CD8-positive, alpha-beta memory T cell (primary cell): Measurements from ENCODE around the gene CEP104. TPM values are rescaled to one million over a fixed set of nuclear protein-coding genes. Genes with fewer than 3 reads are reported as not detected.

Source experiments
- CTCF ChIA-PET: fragments of 350-600 bp; sonication (Branson Sonifier 250); formaldehyde crosslinking; loops from one replicate; lab custom pipeline; 2021; ENCODE audit warnings: antibody characterized with exemption; lab: Charles Lee
- POLR2A ChIA-PET: fragments of 350-600 bp; sonication (Branson Sonifier 250); formaldehyde crosslinking; loops from one replicate; lab custom pipeline; 2021; ENCODE audit warnings: antibody characterized with exemption; lab: Charles Lee
- DNase-seq, 5 donors: peaks; one replicate each; pipeline versions ENCODE4 v3.0.0 to v3.0.0-alpha.2; 2020 to 2022; ENCODE audit warnings: mixed read lengths in 1 of 5
- H3K27ac ChIP-seq: one replicate; pipeline ENCODE4 v1.7.0; 2013; ENCODE audit warnings: low read depth, mild to moderate bottlenecking, low read length, moderate library complexity
- H3K27me3 ChIP-seq: 2 replicates; pipeline ENCODE4 v1.7.0; 2013; ENCODE audit warnings: low read length, mild to moderate bottlenecking; ENCODE audit not compliant: insufficient read depth, poor library complexity, severe bottlenecking
- H3K36me3 ChIP-seq: 2 replicates; pipeline ENCODE4 v1.7.0; 2013; ENCODE audit warnings: mild to moderate bottlenecking, low read length, moderate library complexity; ENCODE audit not compliant: insufficient read depth
- H3K4me1 ChIP-seq: 2 replicates; pipeline ENCODE4 v1.7.0; 2013; ENCODE audit warnings: mild to moderate bottlenecking, low read length, moderate library complexity; ENCODE audit not compliant: insufficient read depth
- H3K4me3 ChIP-seq: 2 replicates; pipeline ENCODE4 v1.7.0; 2013; ENCODE audit warnings: mild to moderate bottlenecking, low read length
- H3K9me3 ChIP-seq: 2 replicates; pipeline ENCODE4 v1.7.0; 2013; ENCODE audit warnings: mild to moderate bottlenecking, low read length
- H3K27ac Mint-ChIP-seq, 8 donors: one replicate each; pipeline ENCODE4 v1.8.0; 2020 to 2021; ENCODE audit warnings: mixed read lengths in 8 of 8, mild to moderate bottlenecking in 6 of 8, inconsistent platforms in 3 of 8, moderate library complexity in 3 of 8
- H3K27me3 Mint-ChIP-seq, 2 donors: one replicate each; pipeline ENCODE4 v1.8.0; 2020 to 2021; ENCODE audit warnings: mixed read lengths in 2 of 2, mild to moderate bottlenecking in 1 of 2, moderate library complexity in 1 of 2
- H3K36me3 Mint-ChIP-seq, 3 donors: one replicate each; pipeline ENCODE4 v1.8.0; 2020 to 2021; ENCODE audit warnings: mixed read lengths in 3 of 3, inconsistent platforms in 1 of 3, mild to moderate bottlenecking in 1 of 3
- H3K4me1 Mint-ChIP-seq, 3 donors: one replicate each; pipeline ENCODE4 v1.8.0; 2020 to 2021; ENCODE audit warnings: mixed read lengths in 3 of 3, inconsistent platforms in 1 of 3, mild to moderate bottlenecking in 1 of 3
- H3K4me3 Mint-ChIP-seq, 7 donors: one replicate each; pipeline ENCODE4 v1.8.0; 2020 to 2021; ENCODE audit warnings: mixed read lengths in 7 of 7, mild to moderate bottlenecking in 6 of 7, moderate library complexity in 4 of 7, inconsistent platforms in 2 of 7
- H3K9me3 Mint-ChIP-seq, 5 donors: one replicate each; pipeline ENCODE4 v1.8.0; 2020 to 2022; ENCODE audit warnings: mixed read lengths in 5 of 5, mild to moderate bottlenecking in 3 of 5, moderate library complexity in 2 of 5, inconsistent platforms in 1 of 5
- polyA plus RNA-seq: library from polyadenylated mRNA; unstranded; fragments of 300-500 nt; fragmentation: Illumina TruSeq; gene quantifications from one replicate; pipeline ENCODE4 v1.2.3, GENCODE V29; 2021
- total RNA-seq, 2 experiments: library from RNA; stranded (reverse); gene quantifications; one replicate each; pipeline ENCODE4 v1.2.3, GENCODE V29; 2021

Gene CEP104
- total and polyA plus RNA-seq, 3 experiments from 2014 or later: 29.4 to 47.0 (median 45.0) TPM

DNA sequence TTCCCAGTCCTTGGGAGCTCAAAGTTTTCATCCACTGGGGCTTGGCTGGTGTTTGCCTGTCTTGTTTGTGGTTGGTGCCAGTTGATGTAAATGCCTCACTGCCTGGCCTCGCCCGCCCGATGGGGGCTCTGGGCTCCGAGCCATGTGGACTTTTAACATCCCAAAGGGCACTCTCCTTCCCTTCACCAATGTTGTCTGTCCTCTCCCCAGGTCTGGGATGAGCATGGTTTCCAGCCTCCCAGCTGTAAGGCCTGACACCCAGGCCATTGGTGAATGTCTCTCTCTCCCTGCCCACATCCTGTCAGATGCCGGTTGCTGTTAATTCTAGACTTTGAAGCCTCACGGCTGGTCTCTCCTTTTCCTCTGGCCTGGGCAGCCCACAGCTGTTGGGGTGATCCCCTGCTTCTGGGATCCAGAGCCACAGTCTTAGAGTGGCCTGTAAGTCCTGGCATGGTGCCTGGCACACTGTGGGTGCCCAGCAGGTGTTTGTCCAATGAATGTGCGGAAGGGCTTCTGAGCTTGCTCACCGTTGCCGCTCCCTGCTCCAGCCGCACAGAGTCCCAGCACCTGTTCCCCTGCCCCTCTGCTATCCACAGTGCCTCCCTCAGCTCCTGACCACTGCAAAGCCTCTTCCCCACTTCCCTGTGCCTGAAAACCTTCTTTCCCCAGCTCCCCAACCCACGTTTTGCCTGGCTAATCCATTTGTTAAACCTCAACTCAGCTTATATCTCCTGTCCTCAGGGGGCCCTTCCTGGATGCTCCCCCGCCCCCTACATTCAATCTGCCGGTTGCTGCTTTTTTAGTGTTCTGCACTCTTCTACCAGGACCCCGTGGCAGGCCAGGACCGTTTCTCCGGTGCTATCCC lies 46.4 kb upstream of the CEP104 start:
- peaks cover 18 to 43% (median 33%) of the 10 kb centered on the region in 3 donors for H3K4me1 Mint-ChIP-seq
- peak overlapping the region; percentile 9 for H3K4me3 ChIP-seq
- peak in 1 of 5 donors; percentile 57 for DNase-seq

DNA sequence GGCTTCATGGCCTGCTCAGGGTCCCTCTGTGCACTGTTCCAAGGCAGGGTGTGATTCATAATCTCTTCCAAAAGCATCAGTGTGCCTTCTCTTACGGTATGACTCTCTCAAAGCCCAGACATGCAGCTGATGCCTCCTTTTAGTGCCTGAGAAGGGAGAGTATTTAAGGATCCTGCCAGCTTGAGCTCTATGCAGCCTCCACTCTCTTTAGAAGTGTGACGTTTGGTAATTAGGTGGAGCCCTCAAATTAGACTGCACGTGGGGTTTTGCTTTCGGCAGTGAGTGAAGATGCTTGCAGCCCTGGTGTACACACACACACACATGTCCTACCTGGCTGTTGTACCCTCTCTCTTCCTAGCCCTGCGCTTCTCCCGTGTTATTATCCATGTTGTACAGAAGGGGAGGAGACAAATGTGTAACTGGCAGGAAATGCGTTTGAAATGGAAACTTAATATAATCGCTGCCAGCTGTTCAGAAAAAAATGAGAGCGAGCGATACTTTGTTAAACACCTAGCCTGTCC lies 45.6 kb upstream of the CEP104 start:
- Mint-ChIP-seq H3K27ac (peak overlapping the region; percentile 47 to 91 (median 76)), H3K4me1 (peaks cover 22 to 50% (median 40%) of the 10 kb centered on the region in 3 donors), H3K4me3 (peak overlapping the region in 6 of 7 donors; percentile 26 to 97 (median 90)), H3K9me3 (peaks cover 2 to 9% (median 5%) of the 10 kb centered on the region in 5 donors), H3K27me3 (peaks cover 0 to 5% of the 10 kb centered on the region in 2 donors), H3K36me3 (peaks cover 0 to 17% (median 12%) of the 10 kb centered on the region in 3 donors)
- Histone ChIP-seq H3K4me3 (peak overlapping the region; percentile 9), H3K27ac (no peak overlapping the region), H3K36me3 (no peaks in the 10 kb centered on the region), H3K4me1 (peaks cover 49% of the 10 kb centered on the region), H3K27me3 (no peaks in the 10 kb centered on the region), H3K9me3 (peaks cover 9% of the 10 kb centered on the region)
- peak in 2 of 5 donors; percentile 15 to 52 for DNase-seq
- CTCF ChIA-PET: interaction anchor here (1.0 kb wide), 1 partner anchor 12 kb away, joined by 4 read pairs; no protein-coding TSS in a partner anchor
- POLR2A ChIA-PET: no interaction called here

More for the DNA sequence above, 46.4 kb upstream of the CEP104 start:
- peaks cover 0 to 14% (median 5%) of the 10 kb centered on the region in 3 donors for H3K36me3 Mint-ChIP-seq
- peak overlapping the region; percentile 35 to 87 (median 43) for H3K4me3 Mint-ChIP-seq
- H3K9me3 ChIP-seq: peaks cover 3% of the 10 kb centered on the region
- H3K27ac Mint-ChIP-seq: peak overlapping the region in 7 of 8 donors; percentile 9 to 91 (median 81)
- peaks cover 0 to 6% of the 10 kb centered on the region in 2 donors for H3K27me3 Mint-ChIP-seq
- CTCF ChIA-PET: interaction anchor here (1.0 kb wide), 1 partner anchor 13 kb away, joined by 4 read pairs; no protein-coding TSS in a partner anchor
- POLR2A ChIA-PET: no interaction called here
- no peaks in the 10 kb centered on the region for H3K36me3 ChIP-seq
- H3K27ac ChIP-seq: no peak overlapping the region
- H3K9me3 Mint-ChIP-seq: peaks cover 0 to 5% (median 2%) of the 10 kb centered on the region in 5 donors
- H3K27me3 ChIP-seq: no peaks in the 10 kb centered on the region
- H3K4me1 ChIP-seq: peaks cover 49% of the 10 kb centered on the region

DNA sequence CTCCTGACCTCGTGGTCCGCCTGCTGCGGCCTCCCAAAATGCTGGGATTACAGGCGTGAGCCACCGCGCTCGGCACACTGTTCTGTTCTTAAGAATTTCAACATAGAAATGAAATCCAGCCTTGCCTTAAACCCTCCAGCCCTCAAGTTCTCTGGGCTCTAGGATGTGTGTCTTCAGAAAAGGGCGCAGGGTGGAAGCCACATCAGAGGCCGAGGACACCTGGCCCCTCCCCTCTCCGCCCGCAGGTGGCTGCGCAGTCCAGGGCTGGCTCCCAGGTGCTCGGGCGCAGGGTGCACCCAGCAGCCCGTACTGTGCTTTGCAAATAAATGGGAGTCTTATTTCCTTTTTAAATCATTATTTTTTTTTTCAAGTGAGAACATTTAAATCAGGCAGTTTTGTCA lies 45.1 kb upstream of the CEP104 start:
- peak in 2 of 5 donors; percentile 44 to 51 for DNase-seq
- H3K27me3 ChIP-seq: no peaks in the 10 kb centered on the region
- ChIA-PET POLR2A (no interaction called here), CTCF (interaction anchor here (1.3 to 3.0 kb wide), 2 partner anchors 18 to 44 kb away, joined by 3 to 9 read pairs; partner anchors contain the start of gene DFFB)
- H3K9me3 Mint-ChIP-seq: peaks cover 2 to 12% (median 9%) of the 10 kb centered on the region in 5 donors
- H3K4me3 ChIP-seq: peak overlapping the region; percentile 9
- peaks cover 13% of the 10 kb centered on the region for H3K9me3 ChIP-seq
- peaks cover 3 to 20% (median 12%) of the 10 kb centered on the region in 3 donors for H3K36me3 Mint-ChIP-seq
- no peak overlapping the region for H3K27ac ChIP-seq
- peak overlapping the region in 7 of 8 donors; percentile 63 to 98 (median 71) for H3K27ac Mint-ChIP-seq
- peaks cover 25 to 54% (median 44%) of the 10 kb centered on the region in 3 donors for H3K4me1 Mint-ChIP-seq
- no peaks in the 10 kb centered on the region for H3K36me3 ChIP-seq
- H3K4me1 ChIP-seq: peaks cover 49% of the 10 kb centered on the region
- H3K4me3 Mint-ChIP-seq: peak overlapping the region; percentile 40 to 97 (median 92)
- peaks cover 0 to 2% of the 10 kb centered on the region in 2 donors for H3K27me3 Mint-ChIP-seq

DNA sequence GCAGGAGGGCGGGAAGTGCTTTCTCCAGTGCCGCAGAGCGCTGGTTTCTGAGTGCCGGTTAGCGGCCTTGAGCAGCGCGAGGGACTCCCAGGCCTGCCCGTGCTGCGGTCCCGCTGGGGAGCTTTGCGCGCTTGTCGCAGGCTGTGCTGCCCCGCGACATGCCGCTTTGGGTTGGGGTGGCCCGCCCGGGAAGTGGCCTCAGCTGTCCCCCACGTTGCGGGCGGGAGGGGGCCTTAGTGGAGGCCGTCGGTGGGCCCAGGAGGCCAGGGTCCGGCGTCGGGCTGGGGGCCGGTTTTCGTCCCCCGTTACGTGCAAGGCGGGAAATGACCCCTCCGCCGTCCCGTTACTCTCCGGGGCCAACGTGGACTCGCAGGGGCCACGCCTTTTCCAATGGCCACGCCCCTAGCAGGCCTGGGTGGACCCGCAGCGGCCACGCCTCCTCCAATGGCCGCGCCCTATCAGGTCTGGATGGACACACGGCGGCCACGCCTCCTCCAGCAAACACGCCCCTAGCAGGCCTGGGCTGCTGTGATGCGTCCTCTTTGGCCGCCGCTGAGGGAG lies 44.0 kb upstream of the CEP104 start:
- Mint-ChIP-seq H3K4me3 (peak overlapping the region; percentile 87 to 97 (median 95)), H3K9me3 (peaks cover 2 to 12% (median 11%) of the 10 kb centered on the region in 5 donors), H3K4me1 (peaks cover 32 to 62% (median 54%) of the 10 kb centered on the region in 3 donors), H3K36me3 (peaks cover 6 to 26% (median 12%) of the 10 kb centered on the region in 3 donors), H3K27me3 (peaks cover 0 to 1% of the 10 kb centered on the region in 2 donors), H3K27ac (peak overlapping the region; percentile 84 to 98 (median 95))
- DNase-seq: peak in 4 of 5 donors; percentile 78 to 88 (median 82)
- ChIA-PET POLR2A (interaction anchor here (0.6 to 2.3 kb wide), 3 partner anchors 11 to 277 kb away, joined by 3 to 18 read pairs (median 14); partner anchors contain the start of genes CEP104 and DFFB), CTCF (interaction anchor here (1.3 to 3.0 kb wide), 2 partner anchors 17 to 43 kb away, joined by 3 to 9 read pairs; partner anchors contain the start of gene DFFB)
- Histone ChIP-seq H3K9me3 (peaks cover 13% of the 10 kb centered on the region), H3K36me3 (no peaks in the 10 kb centered on the region), H3K4me3 (peak overlapping the region; percentile 91), H3K27ac (peak overlapping the region; percentile 91), H3K4me1 (peaks cover 49% of the 10 kb centered on the region), H3K27me3 (no peaks in the 10 kb centered on the region)

DNA sequence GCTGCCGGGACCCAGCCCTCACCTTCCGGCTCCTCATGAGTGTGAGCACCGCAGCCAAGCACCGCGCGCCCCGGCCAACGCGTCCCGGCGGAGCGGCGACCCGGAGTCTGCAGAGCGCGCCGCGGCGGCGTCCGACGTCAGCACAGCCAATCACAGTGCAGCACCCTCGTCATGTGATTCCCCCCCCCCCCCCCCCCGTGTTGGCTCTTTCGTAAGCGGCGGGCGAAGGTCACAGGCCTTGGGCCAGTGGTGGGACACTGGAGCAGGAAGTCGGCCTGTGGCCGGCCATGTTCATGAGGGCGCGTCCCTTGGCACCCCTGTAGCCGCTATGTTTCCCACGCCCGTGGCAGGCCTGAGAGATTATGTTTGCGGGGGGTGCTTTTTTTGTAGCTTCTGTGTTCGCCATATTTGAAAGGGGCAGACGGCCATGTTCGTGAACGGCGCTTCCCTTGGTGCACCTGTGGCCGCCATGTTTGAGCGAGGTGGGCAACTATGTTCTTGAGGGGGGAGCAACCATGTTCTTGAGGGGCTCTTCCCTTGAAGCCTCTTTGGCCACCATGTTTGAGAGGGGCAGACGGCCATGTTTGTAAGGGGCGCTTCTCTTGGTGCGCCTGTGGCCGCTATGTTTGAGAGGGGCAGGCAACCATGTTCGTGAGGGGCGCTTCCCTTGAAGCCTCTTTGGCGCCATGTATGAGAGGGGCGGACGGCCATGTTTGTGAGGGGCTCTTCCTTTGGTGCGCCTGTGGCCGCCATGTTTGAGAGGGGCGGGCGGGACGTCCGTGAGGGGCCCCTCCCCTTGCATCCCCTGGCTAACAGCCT lies 43.3 kb upstream of the CEP104 start, which contains the start of gene C1orf174:
TSS of gene C1orf174 (minus strand) at position 123 of the 819 bp plus-strand sequence. CDS start at position 37, 86 bp downstream.
- no peaks in the 10 kb centered on the region for H3K27me3 ChIP-seq
- POLR2A ChIA-PET: interaction anchor here (0.7 to 2.3 kb wide), 4 partner anchors 10 to 104 kb away, joined by 3 to 18 read pairs (median 8); partner anchors contain the start of genes CEP104, DFFB and LRRC47
- H3K9me3 Mint-ChIP-seq: peaks cover 2 to 12% (median 11%) of the 10 kb centered on the region in 5 donors
- H3K27me3 Mint-ChIP-seq: peaks cover 0 to 1% of the 10 kb centered on the region in 2 donors
- peak; percentile 90 to 99 (median 97) for DNase-seq
- peaks cover 6 to 32% (median 12%) of the 10 kb centered on the region in 3 donors for H3K36me3 Mint-ChIP-seq
- H3K36me3 ChIP-seq: no peaks in the 10 kb centered on the region
- CTCF ChIA-PET: interaction anchor here (1.3 to 3.0 kb wide), 3 partner anchors 17 to 43 kb away, joined by 3 to 15 read pairs (median 9); partner anchors contain the start of genes CEP104 and DFFB
- peaks cover 13% of the 10 kb centered on the region for H3K9me3 ChIP-seq
- H3K4me1 ChIP-seq: peaks cover 49% of the 10 kb centered on the region
- H3K4me1 Mint-ChIP-seq: peaks cover 32 to 67% (median 54%) of the 10 kb centered on the region in 3 donors
- H3K4me3 ChIP-seq: peak within 1 kb of the TSS; percentile 91
- H3K27ac ChIP-seq: peak within 1 kb of the TSS; percentile 91
- peak within 1 kb of the TSS; percentile 84 to 98 (median 95) for H3K27ac Mint-ChIP-seq
- peak within 1 kb of the TSS; percentile 87 to 97 (median 95) for H3K4me3 Mint-ChIP-seq

DNA sequence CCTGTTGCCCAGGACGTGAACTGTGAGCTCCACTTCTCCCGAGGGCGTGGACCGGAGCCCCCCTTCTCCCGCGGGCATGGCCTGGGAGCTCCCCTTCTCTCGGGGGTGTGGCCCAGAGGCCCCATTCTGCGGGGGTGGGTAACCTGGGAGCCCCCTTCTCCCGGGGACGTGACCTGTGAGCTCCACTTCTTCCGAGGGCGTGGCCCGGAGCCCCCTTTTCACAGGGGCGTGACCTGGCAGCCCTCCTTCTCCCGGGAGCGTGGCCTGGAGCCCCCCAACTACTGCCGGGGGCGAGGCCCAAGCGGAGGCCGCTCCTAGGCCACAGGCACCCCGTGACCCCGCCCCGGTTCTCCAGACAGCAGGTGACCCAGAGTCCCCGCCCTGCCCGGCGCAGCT lies 42.7 kb upstream of the CEP104 start:
- Mint-ChIP-seq H3K27ac (peak overlapping the region; percentile 84 to 98 (median 95)), H3K27me3 (peaks cover 0 to 1% of the 10 kb centered on the region in 2 donors), H3K36me3 (peaks cover 6 to 36% (median 12%) of the 10 kb centered on the region in 3 donors), H3K4me3 (peak overlapping the region; percentile 87 to 97 (median 95)), H3K4me1 (peaks cover 32 to 67% (median 54%) of the 10 kb centered on the region in 3 donors), H3K9me3 (peaks cover 2 to 12% (median 11%) of the 10 kb centered on the region in 5 donors)
- peaks cover 13% of the 10 kb centered on the region for H3K9me3 ChIP-seq
- peaks cover 5% of the 10 kb centered on the region for H3K36me3 ChIP-seq
- POLR2A ChIA-PET: interaction anchor here (0.7 to 2.3 kb wide), 5 partner anchors 10 to 103 kb away, joined by 3 to 18 read pairs (median 5); partner anchors contain the start of genes CEP104, DFFB and LRRC47
- no peaks in the 10 kb centered on the region for H3K27me3 ChIP-seq
- H3K4me1 ChIP-seq: peaks cover 49% of the 10 kb centered on the region
- peak in 1 of 5 donors; percentile 82 for DNase-seq
- CTCF ChIA-PET: interaction anchor here (1.9 to 3.0 kb wide), 2 partner anchors 16 to 42 kb away, joined by 9 to 15 read pairs; partner anchors contain the start of genes CEP104 and DFFB
- H3K4me3 ChIP-seq: peak overlapping the region; percentile 91
- peak overlapping the region; percentile 91 for H3K27ac ChIP-seq
